GM18870 (cell line): ENCODE results near the gene TOMM20L.

Experiments
- ATAC-seq: cut with Tn5 transposase; IDR thresholded peaks from one replicate; pipeline ENCODE4 v1.9.1; 2021; ENCODE audit warnings: moderate library complexity; ENCODE audit not compliant: unreplicated experiment

TOMM20L gene

GRCh38 chr14:58426670-58427280, 31.0 kb downstream of the TOMM20L start:
- ATAC-seq = peak; percentile 14

DNA sequence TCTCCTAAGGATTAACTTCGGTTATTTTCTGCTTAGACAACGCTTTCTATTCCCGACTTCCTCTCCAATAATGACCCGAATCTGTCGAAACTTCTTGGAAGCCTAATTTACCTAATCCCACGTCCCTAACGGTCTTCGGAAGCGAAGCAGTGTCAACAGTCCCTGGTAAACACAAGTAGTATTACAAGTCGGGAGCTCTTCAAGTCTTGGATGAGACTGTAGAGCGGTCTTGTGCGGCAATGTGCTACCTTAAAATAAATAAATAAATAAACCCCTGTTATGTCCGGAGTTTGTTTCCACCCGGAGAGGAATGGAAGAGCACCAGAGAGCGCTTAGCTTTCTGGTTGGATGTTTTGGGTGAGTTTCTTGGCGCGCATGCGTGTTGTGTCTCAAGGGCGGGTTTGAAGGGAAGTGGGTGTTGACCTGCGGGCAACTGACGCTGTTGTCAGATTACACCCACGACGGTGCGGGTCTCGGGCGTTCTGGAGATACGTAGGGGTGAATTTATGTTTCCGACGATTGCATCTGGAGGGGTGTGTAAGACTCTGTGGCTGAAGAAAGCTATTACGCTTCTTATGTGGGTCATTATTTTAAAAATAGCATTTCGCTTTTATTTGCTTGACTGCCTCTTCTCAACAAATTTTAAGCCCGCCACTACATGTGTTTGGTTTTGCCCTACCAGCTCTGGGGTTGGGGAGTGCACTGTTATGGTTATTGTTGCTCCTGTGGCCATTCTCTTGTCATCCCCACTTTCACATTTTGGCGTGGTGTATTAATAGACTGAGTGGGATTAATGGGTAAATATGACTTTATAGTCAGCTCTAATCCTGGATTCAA, 31.8 kb downstream of the TOMM20L start, which contains the start of the genes KIAA0586 and TIMM9:
Gene KIAA0586 (plus strand): TSS at position 439 of the 837 bp plus-strand sequence. CDS start 546 bp downstream, outside the sequence.
Gene TIMM9 (minus strand): TSS at position 251 of the 837 bp plus-strand sequence. CDS start 15,586 bp downstream, outside the sequence.
- ATAC-seq = peak; percentile 85

DNA sequence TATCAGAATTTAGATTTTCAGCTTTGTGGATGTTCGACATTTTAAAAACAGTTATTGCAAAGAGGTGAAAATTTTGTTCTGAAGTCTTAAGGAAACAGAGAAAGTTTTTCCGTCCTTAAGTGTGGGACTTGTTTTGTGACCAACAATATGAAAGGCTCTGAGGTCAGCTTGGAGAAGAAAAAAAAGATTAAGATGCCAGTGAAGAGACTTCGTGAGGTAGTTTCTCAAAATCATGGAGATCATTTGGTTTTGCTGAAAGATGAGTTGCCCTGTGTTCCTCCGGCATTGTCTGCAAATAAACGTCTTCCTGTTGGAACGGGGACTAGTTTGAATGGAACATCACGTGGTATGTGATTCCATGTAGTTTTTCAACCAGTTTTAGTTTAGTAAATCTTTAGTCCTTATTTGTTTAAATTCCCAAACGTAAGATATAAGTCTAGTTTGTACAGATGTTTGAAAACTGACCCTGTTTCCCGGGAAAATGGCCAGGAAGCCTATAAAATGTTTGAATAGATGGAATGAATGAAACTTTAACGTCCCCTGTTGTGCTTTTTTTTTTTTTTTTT, 32.5 kb downstream of the TOMM20L start:
- ATAC-seq = no peak

DNA sequence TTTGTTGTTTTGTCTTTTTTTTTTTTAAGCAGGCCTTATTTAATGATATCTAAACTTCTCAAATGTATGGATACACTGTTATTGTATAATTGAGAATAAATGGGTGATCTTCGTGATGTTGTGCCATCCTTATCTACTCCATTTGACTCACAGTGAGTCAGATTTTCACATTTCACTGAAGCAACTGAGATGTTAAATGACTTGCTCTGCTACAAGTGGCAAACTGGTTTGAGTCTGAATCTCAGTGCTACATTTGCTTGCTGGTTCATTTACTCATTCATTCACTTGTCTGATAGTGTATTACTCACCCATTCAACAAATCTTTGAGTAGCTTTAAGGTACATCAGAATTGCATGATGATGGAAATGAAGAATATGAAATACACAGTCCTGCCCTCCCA, 34.4 kb downstream of the TOMM20L start:
- ATAC-seq = no peak

DNA sequence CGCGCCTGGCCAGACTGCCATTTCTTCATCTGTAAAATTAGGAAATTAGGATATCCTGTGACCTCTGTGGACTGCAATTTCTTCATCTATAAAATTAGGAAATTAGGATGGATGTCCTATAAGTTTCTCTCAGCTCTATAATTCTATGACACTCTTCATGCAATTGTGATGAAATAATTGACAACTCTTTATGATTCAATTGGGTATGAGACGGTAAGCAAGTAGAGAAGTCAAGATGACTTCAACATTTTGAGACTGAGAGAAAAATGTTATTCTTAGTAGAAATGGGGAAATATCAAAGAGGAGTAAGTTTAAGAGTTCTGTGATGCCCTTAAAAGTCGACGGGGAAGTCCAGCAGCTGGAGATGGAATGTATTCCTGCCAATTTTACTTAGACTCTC, 43.7 kb downstream of the TOMM20L start:
- ATAC-seq = no peak

DNA sequence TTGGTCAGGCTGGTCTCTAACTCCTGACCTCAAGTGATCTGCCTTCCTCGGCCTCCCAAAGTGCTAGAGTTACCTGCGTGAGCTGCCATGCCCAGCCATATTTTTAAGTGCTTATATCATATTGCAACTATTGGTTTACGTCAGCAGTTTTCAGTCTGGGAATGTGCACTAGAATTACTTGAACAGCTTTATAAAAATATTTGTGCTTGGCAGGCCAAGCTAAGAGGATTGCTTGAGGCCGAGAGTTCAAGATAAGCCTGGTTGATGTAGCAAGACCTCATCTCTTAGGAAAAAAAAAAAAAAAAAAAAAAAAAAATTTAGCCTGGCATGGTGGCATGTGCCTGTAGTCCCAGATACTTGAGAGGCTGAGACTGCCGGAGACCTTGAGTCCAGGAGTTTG, 48.9 kb downstream of the TOMM20L start:
- ATAC-seq = no peak

- ATAC-seq = no peak
Measured at GRCh38 chr14:58455593-58456265, 60.0 kb downstream of the TOMM20L start.
